GM18909 (cell line): Measurements from ENCODE around the gene RPS25.
A peak's percentile ranks its signal among the peaks of the same experiment; 100 is the strongest.
"Not testable (repeated sequence)": the region's sequence is repeated elsewhere in the genome, so short reads cannot be mapped to it uniquely, and the experiment has no call there.

Source experiments
- ATAC-seq: cut with Tn5 transposase; IDR thresholded peaks from one replicate; pipeline ENCODE4 v1.9.1; 2021; ENCODE audit warnings: mild to moderate bottlenecking; ENCODE audit not compliant: unreplicated experiment, poor library complexity

Gene RPS25

GRCh38 chr11:119018074-119018938 lies at the start of gene RPS25, which contains the start of gene TRAPPC4:
RPS25 (minus strand) TSS chr11:119018343; CDS start chr11:119018284, 59 bp downstream.
TRAPPC4 (plus strand) TSS chr11:119018766; CDS start chr11:119018796, 30 bp downstream.
- ATAC-seq = peak; percentile 89

GRCh38 chr11:119067371-119068222 lies 49.5 kb upstream of the RPS25 start, which contains the start of gene VPS11:
VPS11 (plus strand) TSS chr11:119067818; CDS start chr11:119067824, 6 bp downstream.
- ATAC-seq = peak; percentile 95

- no peak for ATAC-seq
These were observed 47.2 kb upstream of the RPS25 start for GRCh38 chr11:119065369-119065768.

GRCh38 chr11:119062779-119063178 lies 44.6 kb upstream of the RPS25 start:
- no peak for ATAC-seq

- ATAC-seq = no peak
These were observed 43.1 kb upstream of the RPS25 start for GRCh38 chr11:119061256-119061655.

GRCh38 chr11:119059128-119059527 lies 41.0 kb upstream of the RPS25 start:
- not testable (repeated sequence) for ATAC-seq

GRCh38 chr11:119057000-119057769 lies 39.0 kb upstream of the RPS25 start, which contains the start of gene HYOU1:
HYOU1 (minus strand) TSS chr11:119057205; CDS start chr11:119056160, 1,045 bp downstream.
- peak; percentile 92 for ATAC-seq

GRCh38 chr11:119056421-119056999 lies 38.4 kb upstream of the RPS25 start:
- no peak for ATAC-seq

- ATAC-seq = no peak
These were observed 37.8 kb upstream of the RPS25 start for GRCh38 chr11:119055901-119056300.

- ATAC-seq = no peak
These were observed 36.3 kb upstream of the RPS25 start for GRCh38 chr11:119054418-119054817.

- ATAC-seq = no peak
These were observed 34.1 kb upstream of the RPS25 start for GRCh38 chr11:119052163-119052814.

GRCh38 chr11:119051440-119052162 lies 33.5 kb upstream of the RPS25 start:
- peak; percentile 54 for ATAC-seq

- no peak for ATAC-seq
These were observed 30.9 kb upstream of the RPS25 start for GRCh38 chr11:119049081-119049480.

GRCh38 chr11:119048644-119049043 lies 30.5 kb upstream of the RPS25 start:
- no peak for ATAC-seq

- ATAC-seq = no peak
These were observed 29.1 kb upstream of the RPS25 start for GRCh38 chr11:119047205-119047604.

GRCh38 chr11:119046489-119046888 lies 28.3 kb upstream of the RPS25 start:
- no peak for ATAC-seq

- ATAC-seq = no peak
These were observed 26.6 kb upstream of the RPS25 start for GRCh38 chr11:119044708-119045107.

- no peak for ATAC-seq
These were observed 24.8 kb upstream of the RPS25 start for GRCh38 chr11:119042927-119043326.
